LNCAP (cell line): ENCODE data around the gene ARID1B.
A peak's percentile ranks its signal among the peaks of the same experiment; 100 is the strongest.

ENCODE experiments used
- TF ChIP-seq, protein P1 (sequence below): fragments of 450-650 bp; IDR thresholded peaks from 2 replicates; pipeline ENCODE4 v1.5.1; 2017; ENCODE audit warnings: mild to moderate bottlenecking

Gene ARID1B

DNA sequence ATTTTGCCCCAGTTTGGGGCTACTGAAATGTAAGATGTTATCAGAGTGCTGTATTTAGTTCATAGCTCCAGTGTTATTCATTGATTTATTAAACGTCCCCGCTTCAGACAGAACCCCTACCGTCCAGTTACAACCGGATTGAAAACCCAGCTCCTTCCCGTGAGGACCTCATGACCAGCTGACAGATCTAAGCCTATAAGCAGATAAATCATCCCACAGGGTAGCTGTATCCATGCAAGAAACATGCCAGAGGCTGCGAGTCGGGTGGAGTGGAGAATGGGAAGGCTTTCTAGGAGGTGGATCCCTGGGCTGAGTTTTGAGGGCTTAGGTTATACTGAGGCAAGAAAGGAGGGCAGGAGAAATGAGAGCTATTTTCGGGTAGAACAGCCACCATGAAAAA is 260.0 kb downstream of the ARID1B start:
- TF ChIP-seq, protein P1, sequence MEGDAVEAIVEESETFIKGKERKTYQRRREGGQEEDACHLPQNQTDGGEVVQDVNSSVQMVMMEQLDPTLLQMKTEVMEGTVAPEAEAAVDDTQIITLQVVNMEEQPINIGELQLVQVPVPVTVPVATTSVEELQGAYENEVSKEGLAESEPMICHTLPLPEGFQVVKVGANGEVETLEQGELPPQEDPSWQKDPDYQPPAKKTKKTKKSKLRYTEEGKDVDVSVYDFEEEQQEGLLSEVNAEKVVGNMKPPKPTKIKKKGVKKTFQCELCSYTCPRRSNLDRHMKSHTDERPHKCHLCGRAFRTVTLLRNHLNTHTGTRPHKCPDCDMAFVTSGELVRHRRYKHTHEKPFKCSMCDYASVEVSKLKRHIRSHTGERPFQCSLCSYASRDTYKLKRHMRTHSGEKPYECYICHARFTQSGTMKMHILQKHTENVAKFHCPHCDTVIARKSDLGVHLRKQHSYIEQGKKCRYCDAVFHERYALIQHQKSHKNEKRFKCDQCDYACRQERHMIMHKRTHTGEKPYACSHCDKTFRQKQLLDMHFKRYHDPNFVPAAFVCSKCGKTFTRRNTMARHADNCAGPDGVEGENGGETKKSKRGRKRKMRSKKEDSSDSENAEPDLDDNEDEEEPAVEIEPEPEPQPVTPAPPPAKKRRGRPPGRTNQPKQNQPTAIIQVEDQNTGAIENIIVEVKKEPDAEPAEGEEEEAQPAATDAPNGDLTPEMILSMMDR: no peak

DNA sequence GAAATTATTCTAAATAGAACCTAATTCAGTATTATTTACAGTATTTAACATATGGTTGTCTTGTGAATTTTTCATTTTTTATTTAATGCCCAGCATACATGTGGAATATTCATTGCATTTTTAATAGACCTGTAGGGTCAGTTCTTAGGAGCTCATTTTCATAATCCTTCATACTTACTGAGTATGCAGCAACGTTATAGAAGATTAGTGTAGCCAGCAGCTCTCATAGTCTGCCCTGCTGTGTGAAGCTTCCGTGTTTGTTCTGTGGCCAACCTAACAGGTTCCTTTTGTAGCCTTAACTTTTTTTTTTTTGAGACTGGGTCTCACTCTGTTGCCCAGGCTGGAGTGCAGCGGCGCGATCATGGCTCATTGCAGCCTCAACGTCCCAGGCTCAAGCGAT is 261.4 kb downstream of the ARID1B start:
- TF ChIP-seq, protein P1: no peak

DNA sequence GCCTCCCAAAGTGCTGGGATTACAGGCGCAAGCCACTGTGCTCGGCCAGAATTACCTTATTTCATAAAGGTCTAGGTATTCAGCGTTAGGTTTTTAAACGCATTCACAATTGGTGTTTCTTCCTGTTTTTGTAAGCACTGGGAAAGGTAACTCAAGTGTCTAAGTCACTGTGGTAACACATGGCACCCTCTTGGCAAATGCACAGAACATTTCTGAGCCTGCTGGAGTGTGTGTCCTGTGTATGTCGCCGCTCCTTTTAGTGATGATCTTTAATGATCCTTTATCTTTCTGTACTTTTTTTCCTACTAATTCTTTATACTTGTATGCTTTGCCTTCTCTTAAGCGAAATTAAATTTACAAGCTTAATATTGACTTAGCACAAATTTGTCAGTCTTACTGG is 263.0 kb downstream of the ARID1B start:
- TF ChIP-seq, protein P1: no peak

DNA sequence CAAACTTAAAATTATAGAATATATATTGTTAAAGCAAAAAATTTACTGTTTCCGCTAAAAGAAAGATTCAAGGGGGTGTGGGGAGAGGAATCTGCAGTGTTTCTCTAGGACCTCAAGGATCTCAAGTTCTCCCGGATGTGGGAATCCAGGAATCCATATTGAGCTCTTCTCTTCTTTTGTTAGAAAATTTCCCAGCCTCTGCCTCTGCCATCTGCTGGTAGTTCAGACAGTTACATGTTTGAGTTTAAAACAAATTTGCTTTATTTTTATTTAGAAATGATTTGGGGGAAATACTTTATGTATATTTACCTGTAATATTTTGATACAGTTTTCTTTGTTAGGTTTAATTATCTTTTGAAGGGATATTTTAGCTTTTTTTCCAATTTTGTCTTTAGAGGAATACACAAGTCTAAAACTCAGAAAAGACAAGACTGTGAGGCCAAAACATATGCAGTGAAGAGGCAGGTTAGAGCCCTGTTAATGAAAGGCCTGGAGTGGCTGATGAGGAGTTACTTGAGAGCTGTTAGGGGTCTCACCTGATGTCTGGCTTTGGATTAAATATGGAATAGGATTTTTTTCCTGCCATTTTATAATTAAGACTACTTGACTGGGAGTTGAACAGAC is 268.8 kb downstream of the ARID1B start:
- TF ChIP-seq, protein P1: peak; percentile 70

DNA sequence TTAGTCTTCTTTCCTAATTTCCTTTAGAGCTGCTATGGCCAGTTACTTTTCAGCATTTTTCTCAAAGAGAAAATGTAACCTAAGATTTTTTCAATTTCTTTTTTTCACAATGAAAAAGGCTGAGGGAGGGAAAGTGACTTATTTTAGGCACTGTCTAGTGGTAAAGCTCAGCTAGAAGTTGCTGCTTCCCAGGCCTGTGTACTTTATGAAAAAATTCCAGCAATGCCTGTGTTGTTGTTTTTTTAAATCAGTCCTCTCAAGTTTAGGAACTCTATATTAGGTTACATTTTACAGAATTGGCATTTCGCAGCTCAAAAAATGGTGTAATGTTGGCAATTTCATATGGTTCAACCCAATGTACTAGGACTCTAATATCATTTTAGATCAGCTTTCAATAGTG is 269.6 kb downstream of the ARID1B start:
- TF ChIP-seq, protein P1: no peak

DNA sequence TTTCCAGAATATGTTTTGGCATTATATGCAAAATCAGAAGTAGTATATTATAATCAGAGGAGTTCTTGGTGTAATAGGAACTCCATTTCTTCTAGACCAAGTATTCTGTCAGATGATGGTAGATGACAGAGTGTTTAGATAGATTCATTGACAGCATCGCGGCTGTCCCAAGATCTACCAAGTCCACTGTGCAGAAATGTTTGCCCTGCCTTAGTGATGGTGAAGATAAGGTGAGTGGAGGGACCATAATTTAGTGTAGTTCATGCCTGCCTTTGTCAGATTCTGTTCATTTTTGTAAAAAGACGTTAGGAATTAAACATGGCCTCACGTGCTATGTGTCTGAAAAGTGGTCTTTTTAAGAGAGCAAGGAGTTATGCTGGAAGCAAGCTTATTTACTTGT is 270.1 kb downstream of the ARID1B start:
- TF ChIP-seq, protein P1: no peak

DNA sequence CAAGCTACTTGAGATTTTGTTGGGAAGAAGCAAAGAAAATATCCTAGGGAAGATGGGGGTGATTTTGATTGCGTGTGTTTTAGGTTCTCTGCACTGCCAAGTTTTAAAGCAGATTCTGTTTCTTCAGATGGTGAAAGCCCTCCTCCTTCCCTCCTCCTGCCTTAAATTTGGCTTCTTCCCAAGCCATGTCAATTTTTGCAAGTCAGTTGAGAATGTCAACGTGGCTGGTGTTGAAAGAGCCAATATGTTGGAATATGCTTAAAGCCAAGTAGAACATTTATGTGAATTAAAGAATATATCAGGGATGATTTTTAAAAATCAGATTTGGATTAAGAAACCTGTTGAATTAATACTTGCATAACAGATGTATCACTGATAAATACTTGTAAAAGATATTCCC is 270.8 kb downstream of the ARID1B start:
- TF ChIP-seq, protein P1: no peak

DNA sequence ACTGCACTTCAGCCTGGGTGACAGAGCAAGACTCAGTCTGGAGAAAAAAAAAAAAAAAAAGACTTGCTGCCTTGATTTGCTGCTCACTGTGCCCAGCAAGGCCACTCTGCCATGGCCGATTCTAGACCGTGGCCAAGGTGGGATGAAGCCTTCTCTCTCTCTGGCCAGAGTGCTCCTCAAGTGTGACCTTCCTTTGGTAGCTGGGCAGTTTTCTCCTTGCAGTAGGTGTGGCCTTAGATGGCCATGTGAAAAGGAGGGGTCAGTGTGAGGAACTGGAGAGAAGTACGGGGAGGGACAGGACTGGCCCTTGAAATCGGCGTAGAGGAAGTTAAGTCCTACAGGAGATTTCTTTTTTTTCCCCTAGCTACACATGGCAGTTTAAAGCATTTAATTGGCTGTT is 272.0 kb downstream of the ARID1B start:
- TF ChIP-seq, protein P1: no peak
